ENCODE results near the gene TMEM63C.

Gene TMEM63C

GRCh38 chr14:77224212-77224611, 42.6 kb downstream of the TMEM63C start:
- DNase-seq = no peak

- DNase-seq = no peak
Observed at GRCh38 chr14:77225254-77225653, 43.7 kb downstream of the TMEM63C start.

GRCh38 chr14:77225892-77226557, 44.4 kb downstream of the TMEM63C start:
- no peak for DNase-seq

- DNase-seq = no peak
Observed at GRCh38 chr14:77228056-77228455, 46.5 kb downstream of the TMEM63C start.

- DNase-seq = no peak
Observed at GRCh38 chr14:77230914-77231313, 49.3 kb downstream of the TMEM63C start.

- DNase-seq = no peak
Observed at GRCh38 chr14:77231721-77232120, 50.1 kb downstream of the TMEM63C start.

- DNase-seq = no peak
Observed at GRCh38 chr14:77236814-77237213, 55.2 kb downstream of the TMEM63C start.

GRCh38 chr14:77238356-77238755, 56.8 kb downstream of the TMEM63C start:
- DNase-seq = no peak

- DNase-seq = no peak
Observed at GRCh38 chr14:77238996-77239395, 57.4 kb downstream of the TMEM63C start.

- DNase-seq = no peak
Observed at GRCh38 chr14:77239412-77239811, 57.8 kb downstream of the TMEM63C start.

GRCh38 chr14:77240336-77240915, 58.8 kb downstream of the TMEM63C start:
- DNase-seq = no peak

- DNase-seq = no peak
Observed at GRCh38 chr14:77241955-77242354, 60.4 kb downstream of the TMEM63C start.

- DNase-seq = no peak
Observed at GRCh38 chr14:77242752-77243151, 61.2 kb downstream of the TMEM63C start.

- no peak for DNase-seq
Observed at GRCh38 chr14:77243853-77244252, 62.3 kb downstream of the TMEM63C start.

- no peak for DNase-seq
Observed at GRCh38 chr14:77245820-77246219, 64.2 kb downstream of the TMEM63C start.

GRCh38 chr14:77246784-77247183, 65.2 kb downstream of the TMEM63C start:
- no peak for DNase-seq

GRCh38 chr14:77248666-77249065, 67.1 kb downstream of the TMEM63C start:
- DNase-seq = no peak

GRCh38 chr14:77249286-77249685, 67.7 kb downstream of the TMEM63C start:
- no peak for DNase-seq

- no peak for DNase-seq
Observed at GRCh38 chr14:77250927-77251326, 69.3 kb downstream of the TMEM63C start.

GRCh38 chr14:77251870-77252269, 70.3 kb downstream of the TMEM63C start:
- no peak for DNase-seq

GRCh38 chr14:77253333-77254190, 72.0 kb downstream of the TMEM63C start:
- no peak for DNase-seq

- DNase-seq = no peak
Observed at GRCh38 chr14:77256694-77257093, 75.1 kb downstream of the TMEM63C start.

- DNase-seq = no peak
Observed at GRCh38 chr14:77257700-77258099, 76.1 kb downstream of the TMEM63C start.

GRCh38 chr14:77258566-77258965, 77.0 kb downstream of the TMEM63C start:
- no peak for DNase-seq

All from CD4-positive, alpha-beta T cell treated with Interleukin-6 for 4 hours (primary cell).